Measurements from ENCODE around the gene RHOG.

Gene RHOG

GRCh38 chr11:3782963-3783362 lies 57.8 kb downstream of the RHOG start:
- in situ Hi-C loops (cut with MboI; ENCODE audit: low sequenced_read_pairs): no loop called here

- in situ Hi-C loops (cut with MboI; ENCODE audit: low sequenced_read_pairs): no loop called here
Measured at GRCh38 chr11:3781423-3781822, 59.3 kb downstream of the RHOG start.
